ENCODE data around the gene PREX1.

DNA sequence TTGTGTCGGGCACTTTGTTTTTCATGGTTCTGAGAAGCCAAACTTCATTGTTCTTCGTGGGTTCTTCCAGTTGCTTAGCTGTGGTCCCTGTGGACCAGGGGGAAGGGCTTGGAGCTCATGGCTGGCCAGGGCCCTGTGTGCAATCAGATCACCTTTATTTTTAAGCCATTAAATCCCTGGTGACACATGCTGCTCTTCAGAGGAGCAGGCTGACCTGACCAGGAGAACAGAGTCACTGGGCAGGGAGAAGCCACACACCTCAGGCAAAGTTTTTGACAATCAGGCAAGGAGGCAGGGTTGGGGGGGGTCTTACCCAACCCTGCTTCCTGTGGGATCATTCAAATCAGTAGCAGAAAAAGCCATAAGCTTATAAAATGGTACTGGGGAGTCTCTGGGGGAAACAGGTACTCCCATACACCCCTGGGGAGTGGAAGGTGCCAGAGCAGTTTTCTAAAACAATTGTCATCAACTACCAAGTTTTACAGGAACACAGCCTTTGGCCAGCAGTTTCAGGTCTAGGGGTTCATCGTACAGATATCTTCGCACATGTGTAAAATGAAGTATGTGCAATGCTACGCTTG is 37.0 kb upstream of the PREX1 start:
- TF ChIP-seq EP300 (IDR thresholded peaks at IDR 0.05), result no peak
- no peak for TF ChIP-seq CTCF (IDR thresholded peaks at IDR 0.05)
- no peak for TF ChIP-seq POLR2A (IDR thresholded peaks at IDR 0.05)

Data from ovary (tissue), 3 donors.